Endothelial cell of umbilical vein (primary cell): Measurements from ENCODE around the gene DEK. TPM values are rescaled to one million over a fixed set of nuclear protein-coding genes. Genes with fewer than 3 reads are reported as not detected.

Experiments used
- BruUV-seq: library from RNA; stranded (reverse); fragments of 400-500 nt; replicated peaks from 2 replicates; lab custom pipeline; 2021; lab: Mats Ljungman, UMichigan
- CTCF ChIA-PET: fragments of 300-600, 350-600 bp; sonication (Branson Sonifier 250); formaldehyde crosslinking; loops from one replicate; lab custom pipeline; 2021; ENCODE audit warnings: antibody characterized with exemption, inconsistent platforms; lab: Charles Lee
- POLR2A ChIA-PET: fragments of 300-600, 350-600 bp; sonication (Branson Sonifier 250); formaldehyde crosslinking; loops from one replicate; lab custom pipeline; 2021; ENCODE audit warnings: antibody characterized with exemption, inconsistent platforms; lab: Charles Lee
- DNase-seq: peaks from one replicate; pipeline ENCODE4 v3.0.0-alpha.2; 2011; ENCODE audit warnings: low read depth, low spot score
- FAIRE-seq: peaks from 2 replicates; lab custom pipeline; 2011; peaks lifted over from hg19 to GRCh38; lab: Jason Lieb, UNC
- H2AFZ ChIP-seq: 2 replicates; pipeline ENCODE4 v1.6.0; 2012; ENCODE audit warnings: low read depth, low read length, control low read depth, inconsistent platforms
- H3K27ac ChIP-seq: 2 replicates; pipeline ENCODE4 v1.5.1; 2011; ENCODE audit warnings: low read depth, mild to moderate bottlenecking, control low read depth, low read length, moderate library complexity; ENCODE audit not compliant: insufficient read depth
- H3K27me3 ChIP-seq, 2 experiments: 2 replicates each; pipeline versions ENCODE4 v1.6.0 to v1.6.1; 2011; ENCODE audit warnings: low read length in 2 of 2, mixed read lengths in 1 of 2; ENCODE audit not compliant: control insufficient read depth in 2 of 2, insufficient read depth in 2 of 2
- H3K36me3 ChIP-seq, 2 experiments: 2 replicates in 1 of 2; 3 replicates in 1 of 2; pipeline ENCODE4 v1.5.1; 2011; ENCODE audit warnings: low read length in 2 of 2, mild to moderate bottlenecking in 1 of 2, moderate library complexity in 1 of 2; ENCODE audit not compliant: control insufficient read depth in 2 of 2, insufficient read depth in 2 of 2; ENCODE audit errors: extremely low read depth in 1 of 2
- H3K4me1 ChIP-seq: 3 replicates; pipeline ENCODE4 v1.5.1; 2011; ENCODE audit warnings: mild to moderate bottlenecking, low read length; ENCODE audit not compliant: control insufficient read depth, insufficient read depth; ENCODE audit errors: extremely low read depth
- H3K4me2 ChIP-seq: 2 replicates; pipeline ENCODE4 v1.6.1; 2011; ENCODE audit warnings: low read length, control low read depth, mixed read lengths; ENCODE audit not compliant: insufficient read depth
- H3K4me3 ChIP-seq, 3 experiments: fragments of 200-600 bp in 1 of 3; sonication (generic), shearing (Covaris generic) in 1 of 3; replicated peaks in 1 of 3; 2 replicates each; pipeline ENCODE4 v1.5.1; 2011 to 2016; ENCODE audit warnings: control low read depth in 3 of 3, low read length in 3 of 3, mild to moderate bottlenecking in 2 of 3, inconsistent platforms in 1 of 3, low read depth in 1 of 3, moderate library complexity in 1 of 3; ENCODE audit not compliant: insufficient read depth in 1 of 3
- H3K79me2 ChIP-seq: 2 replicates; pipeline ENCODE4 v1.6.0; 2012; ENCODE audit warnings: low read length, inconsistent platforms; ENCODE audit not compliant: control insufficient read depth, insufficient read depth
- H3K9ac ChIP-seq: replicated peaks from 2 replicates; pipeline ENCODE3; 2011; ENCODE audit warnings: low read length, control low read depth; ENCODE audit not compliant: insufficient read depth; ENCODE audit errors: extremely low read depth
- H3K9me1 ChIP-seq: replicated peaks from 3 replicates; pipeline ENCODE4 v1.6.0; 2011; ENCODE audit warnings: mild to moderate bottlenecking, low read length; ENCODE audit not compliant: control insufficient read depth, insufficient read depth; ENCODE audit errors: extremely low read depth
- H3K9me3 ChIP-seq: replicated peaks from 2 replicates; pipeline ENCODE4 v1.5.1; 2012; ENCODE audit warnings: low read length, inconsistent platforms; ENCODE audit not compliant: control insufficient read depth, insufficient read depth
- H4K20me1 ChIP-seq: replicated peaks from 2 replicates; pipeline ENCODE3; 2011; ENCODE audit warnings: mild to moderate bottlenecking, low read length; ENCODE audit not compliant: control insufficient read depth, insufficient read depth; ENCODE audit errors: extremely low read depth
- EZH2 ChIP-seq: IDR thresholded peaks from 2 replicates; pipeline ENCODE4 v1.6.1; 2012; ENCODE audit warnings: borderline replicate concordance, low read depth, mild to moderate bottlenecking, moderate library complexity, low read length, inconsistent platforms; ENCODE audit not compliant: severe bottlenecking
- FOS ChIP-seq: IDR thresholded peaks from 2 replicates; pipeline ENCODE4 v1.6.1; 2011; ENCODE audit warnings: mild to moderate bottlenecking, low read length, moderate library complexity, borderline replicate concordance; ENCODE audit not compliant: insufficient read depth
- GATA2 ChIP-seq: IDR thresholded peaks from 2 replicates; pipeline ENCODE4 v1.7.0; 2011; ENCODE audit warnings: low read depth, mild to moderate bottlenecking, moderate library complexity, mixed read lengths, low read length; ENCODE audit not compliant: insufficient read length, insufficient read depth
- MAX ChIP-seq: IDR thresholded peaks from 2 replicates; pipeline ENCODE4 v1.6.1; 2011; ENCODE audit not compliant: insufficient read depth, insufficient read length
- MYC ChIP-seq: IDR thresholded peaks from one replicate; pipeline ENCODE4 v1.6.1; 2011; ENCODE audit warnings: mild to moderate bottlenecking, low read depth, low read length
- POLR2A ChIP-seq: IDR thresholded peaks from 2 replicates; pipeline ENCODE4 v1.6.1; 2012; ENCODE audit warnings: low read depth, mild to moderate bottlenecking, control low read depth, low read length
- dilution Hi-C: fragments of 300-500 bp; cut with MboI; formaldehyde crosslinking; loops from one replicate; pipeline ENCODE4 v1.15.0; 2019; ENCODE audit warnings: low sequenced_read_pairs; ENCODE audit not compliant: extremely low pct_ligation_motif_present
- intact Hi-C: fragments of 100-400 bp; cut with micrococcal nuclease; formaldehyde crosslinking; loops from one replicate; pipeline ENCODE4 v1.10.0; 2022
- polyA plus RNA-seq, 4 experiments: library from polyadenylated mRNA; depleted of rRNA in 3 of 4; stranded (reverse) in 3 of 4; unstranded in 1 of 4; fragments of >200 nt; gene quantifications; 2 replicates each; pipeline versions ENCODE4 v1.2.1 to v1.2.3, GENCODE V29; 2011 to 2012; ENCODE audit warnings: missing spikeins in 1 of 4
- total RNA-seq: library from RNA; stranded (reverse); gene quantifications from 2 replicates; pipeline ENCODE4 v1.2.3, GENCODE V29; 2021
- TF ChIP-seq, protein P1 (sequence below), 2 donors: IDR thresholded peaks; 1 replicate in 1 of 2; 2 replicates in 1 of 2; pipeline ENCODE4 v1.5.1; 2011; ENCODE audit warnings: low read length in 2 of 2, mild to moderate bottlenecking in 2 of 2, moderate library complexity in 2 of 2, control low read depth in 1 of 2, inconsistent platforms in 1 of 2, low read depth in 1 of 2; ENCODE audit not compliant: insufficient read depth in 1 of 2; ENCODE audit errors: extremely low read depth in 1 of 2

Gene DEK
- total and polyA plus RNA-seq, 2 donors (not counting 3 experiments of a cell fraction or from before 2014, with no cell fraction given): 19.0 to 120 TPM

- intact Hi-C loops (no loop called here), dilution Hi-C loops (no loop called here)
- DNase-seq (no peak), FAIRE-seq (no peak)
- Histone ChIP-seq H3K9ac (no peak overlapping the region), H3K36me3 (no peaks in the 10 kb centered on the region), H4K20me1 (no peaks in the 10 kb centered on the region), H2AFZ (no peak overlapping the region), H3K79me2 (no peaks in the 10 kb centered on the region), H3K9me1 (no peaks in the 10 kb centered on the region), H3K27ac (no peak overlapping the region), H3K27me3 (no peaks in the 10 kb centered on the region), H3K4me1 (no peaks in the 10 kb centered on the region), H3K4me2 (no peak overlapping the region), H3K4me3 (no peak overlapping the region), H3K9me3 (no peaks in the 10 kb centered on the region)
- no TSS peak for BruUV-seq
- POLR2A ChIA-PET: no interaction called here
- TF ChIP-seq POLR2A (no peak), FOS (no peak)
- TF ChIP-seq, protein P1, sequence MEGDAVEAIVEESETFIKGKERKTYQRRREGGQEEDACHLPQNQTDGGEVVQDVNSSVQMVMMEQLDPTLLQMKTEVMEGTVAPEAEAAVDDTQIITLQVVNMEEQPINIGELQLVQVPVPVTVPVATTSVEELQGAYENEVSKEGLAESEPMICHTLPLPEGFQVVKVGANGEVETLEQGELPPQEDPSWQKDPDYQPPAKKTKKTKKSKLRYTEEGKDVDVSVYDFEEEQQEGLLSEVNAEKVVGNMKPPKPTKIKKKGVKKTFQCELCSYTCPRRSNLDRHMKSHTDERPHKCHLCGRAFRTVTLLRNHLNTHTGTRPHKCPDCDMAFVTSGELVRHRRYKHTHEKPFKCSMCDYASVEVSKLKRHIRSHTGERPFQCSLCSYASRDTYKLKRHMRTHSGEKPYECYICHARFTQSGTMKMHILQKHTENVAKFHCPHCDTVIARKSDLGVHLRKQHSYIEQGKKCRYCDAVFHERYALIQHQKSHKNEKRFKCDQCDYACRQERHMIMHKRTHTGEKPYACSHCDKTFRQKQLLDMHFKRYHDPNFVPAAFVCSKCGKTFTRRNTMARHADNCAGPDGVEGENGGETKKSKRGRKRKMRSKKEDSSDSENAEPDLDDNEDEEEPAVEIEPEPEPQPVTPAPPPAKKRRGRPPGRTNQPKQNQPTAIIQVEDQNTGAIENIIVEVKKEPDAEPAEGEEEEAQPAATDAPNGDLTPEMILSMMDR (IDR thresholded peaks at IDR 0.05; ENCODE audit: extremely low read depth in 1 of 2, insufficient read depth in 1 of 2, low read depth in 1 of 2, low read length in 2 of 2): no peak
- CTCF ChIA-PET: interaction anchor here (1.0 kb wide), 1 partner anchor 39 kb away, joined by 4 read pairs; no protein-coding TSS in a partner anchor
Measured at GRCh38 chr6:18179770-18180356, 84.5 kb downstream of the DEK start.

DNA sequence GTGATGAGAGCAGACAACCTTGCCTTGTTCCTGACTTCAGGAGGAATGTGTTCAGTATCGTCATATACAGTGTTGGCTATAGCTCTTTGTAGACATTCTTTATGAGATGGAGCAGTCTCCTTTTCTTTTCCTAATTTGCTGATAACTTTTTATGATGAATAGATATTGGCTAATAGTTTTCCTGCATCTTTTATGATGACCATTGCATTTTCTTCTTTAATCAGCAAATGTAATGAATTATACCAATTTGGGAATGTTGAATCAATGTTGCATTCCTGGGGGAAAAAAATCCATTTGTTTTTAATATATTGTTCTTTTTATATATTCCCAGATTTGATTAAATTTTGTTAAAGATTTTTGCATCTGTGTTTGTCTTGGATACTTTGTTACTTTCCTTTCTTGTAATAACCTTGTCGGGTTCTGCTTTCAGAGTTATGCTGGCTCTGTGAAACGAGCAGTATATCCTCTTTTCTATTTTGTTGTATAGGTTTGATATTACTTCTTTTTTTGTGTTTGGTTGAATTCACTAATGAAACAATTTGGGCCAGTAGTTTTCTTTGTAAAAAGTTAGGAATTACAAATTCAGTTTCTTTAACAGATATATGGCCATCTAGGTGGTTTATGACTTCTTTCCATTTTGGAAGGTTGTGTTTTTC lies 85.2 kb downstream of the DEK start:
- FAIRE-seq: no peak
- dilution Hi-C loops: no loop called here

More for the DNA sequence above, 85.2 kb downstream of the DEK start:
- H3K9ac ChIP-seq: no peak overlapping the region
- no peaks in the 10 kb centered on the region for H3K79me2 ChIP-seq
- TF ChIP-seq MYC: no peak
- TF ChIP-seq GATA2: no peak
- TF ChIP-seq POLR2A: no peak
- TF ChIP-seq EZH2: no peak
- TF ChIP-seq FOS: no peak
- no peak for TF ChIP-seq MAX
- H3K27me3 ChIP-seq: no peaks in the 10 kb centered on the region
- no peaks in the 10 kb centered on the region for H3K9me1 ChIP-seq
- BruUV-seq: no TSS peak
- intact Hi-C loops: no loop called here
- POLR2A ChIA-PET: no interaction called here
- H3K36me3 ChIP-seq: no peaks in the 10 kb centered on the region
- CTCF ChIA-PET: no interaction called here
- no peaks in the 10 kb centered on the region for H3K4me1 ChIP-seq
- DNase-seq: no peak
- H3K4me2 ChIP-seq: no peak overlapping the region
- no peaks in the 10 kb centered on the region for H3K9me3 ChIP-seq
- H4K20me1 ChIP-seq: no peaks in the 10 kb centered on the region
- no peak overlapping the region for H2AFZ ChIP-seq
- H3K27ac ChIP-seq: no peak overlapping the region
- H3K4me3 ChIP-seq: no peak overlapping the region
